Measurements from ENCODE around the gene C6orf163.

DNA sequence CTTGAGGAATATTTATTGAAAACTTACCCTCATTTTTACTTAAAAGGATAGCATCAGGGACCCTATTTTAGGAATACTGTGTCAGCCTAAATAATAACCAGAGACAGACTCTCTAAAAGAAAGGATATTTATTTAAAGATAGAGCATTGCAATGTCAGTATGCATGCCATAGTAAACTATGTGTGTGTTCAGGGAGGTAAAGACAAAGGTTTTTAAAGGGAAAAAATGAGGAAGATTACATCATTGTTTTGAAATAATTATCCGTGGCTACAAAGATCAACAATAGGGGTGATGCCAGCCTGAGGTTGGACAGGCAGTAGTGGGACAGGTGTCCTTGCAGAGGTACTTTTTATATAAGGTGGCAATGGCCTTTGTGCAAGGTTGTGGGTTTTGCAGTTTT is 39.4 kb downstream of the C6orf163 start:
- TF ChIP-seq, protein P1, sequence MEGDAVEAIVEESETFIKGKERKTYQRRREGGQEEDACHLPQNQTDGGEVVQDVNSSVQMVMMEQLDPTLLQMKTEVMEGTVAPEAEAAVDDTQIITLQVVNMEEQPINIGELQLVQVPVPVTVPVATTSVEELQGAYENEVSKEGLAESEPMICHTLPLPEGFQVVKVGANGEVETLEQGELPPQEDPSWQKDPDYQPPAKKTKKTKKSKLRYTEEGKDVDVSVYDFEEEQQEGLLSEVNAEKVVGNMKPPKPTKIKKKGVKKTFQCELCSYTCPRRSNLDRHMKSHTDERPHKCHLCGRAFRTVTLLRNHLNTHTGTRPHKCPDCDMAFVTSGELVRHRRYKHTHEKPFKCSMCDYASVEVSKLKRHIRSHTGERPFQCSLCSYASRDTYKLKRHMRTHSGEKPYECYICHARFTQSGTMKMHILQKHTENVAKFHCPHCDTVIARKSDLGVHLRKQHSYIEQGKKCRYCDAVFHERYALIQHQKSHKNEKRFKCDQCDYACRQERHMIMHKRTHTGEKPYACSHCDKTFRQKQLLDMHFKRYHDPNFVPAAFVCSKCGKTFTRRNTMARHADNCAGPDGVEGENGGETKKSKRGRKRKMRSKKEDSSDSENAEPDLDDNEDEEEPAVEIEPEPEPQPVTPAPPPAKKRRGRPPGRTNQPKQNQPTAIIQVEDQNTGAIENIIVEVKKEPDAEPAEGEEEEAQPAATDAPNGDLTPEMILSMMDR (conservative IDR thresholded peaks at IDR 0.05; ENCODE audit: low read depth in 2 of 2), result no peak
- TF ChIP-seq, protein P2, sequence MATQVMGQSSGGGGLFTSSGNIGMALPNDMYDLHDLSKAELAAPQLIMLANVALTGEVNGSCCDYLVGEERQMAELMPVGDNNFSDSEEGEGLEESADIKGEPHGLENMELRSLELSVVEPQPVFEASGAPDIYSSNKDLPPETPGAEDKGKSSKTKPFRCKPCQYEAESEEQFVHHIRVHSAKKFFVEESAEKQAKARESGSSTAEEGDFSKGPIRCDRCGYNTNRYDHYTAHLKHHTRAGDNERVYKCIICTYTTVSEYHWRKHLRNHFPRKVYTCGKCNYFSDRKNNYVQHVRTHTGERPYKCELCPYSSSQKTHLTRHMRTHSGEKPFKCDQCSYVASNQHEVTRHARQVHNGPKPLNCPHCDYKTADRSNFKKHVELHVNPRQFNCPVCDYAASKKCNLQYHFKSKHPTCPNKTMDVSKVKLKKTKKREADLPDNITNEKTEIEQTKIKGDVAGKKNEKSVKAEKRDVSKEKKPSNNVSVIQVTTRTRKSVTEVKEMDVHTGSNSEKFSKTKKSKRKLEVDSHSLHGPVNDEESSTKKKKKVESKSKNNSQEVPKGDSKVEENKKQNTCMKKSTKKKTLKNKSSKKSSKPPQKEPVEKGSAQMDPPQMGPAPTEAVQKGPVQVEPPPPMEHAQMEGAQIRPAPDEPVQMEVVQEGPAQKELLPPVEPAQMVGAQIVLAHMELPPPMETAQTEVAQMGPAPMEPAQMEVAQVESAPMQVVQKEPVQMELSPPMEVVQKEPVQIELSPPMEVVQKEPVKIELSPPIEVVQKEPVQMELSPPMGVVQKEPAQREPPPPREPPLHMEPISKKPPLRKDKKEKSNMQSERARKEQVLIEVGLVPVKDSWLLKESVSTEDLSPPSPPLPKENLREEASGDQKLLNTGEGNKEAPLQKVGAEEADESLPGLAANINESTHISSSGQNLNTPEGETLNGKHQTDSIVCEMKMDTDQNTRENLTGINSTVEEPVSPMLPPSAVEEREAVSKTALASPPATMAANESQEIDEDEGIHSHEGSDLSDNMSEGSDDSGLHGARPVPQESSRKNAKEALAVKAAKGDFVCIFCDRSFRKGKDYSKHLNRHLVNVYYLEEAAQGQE (IDR thresholded peaks at IDR 0.05; ENCODE audit: unreplicated experiment), result no peak
- TF ChIP-seq EZH2phosphoT487 (IDR thresholded peaks at IDR 0.05; ENCODE audit: unreplicated experiment), result no peak
- TF ChIP-seq EZH2 (IDR thresholded peaks at IDR 0.05; ENCODE audit: low read depth, unreplicated experiment), result no peak
- no peak for TF ChIP-seq POLR2AphosphoS5 (IDR thresholded peaks at IDR 0.05; ENCODE audit: low read depth)
- TF ChIP-seq, protein P3, sequence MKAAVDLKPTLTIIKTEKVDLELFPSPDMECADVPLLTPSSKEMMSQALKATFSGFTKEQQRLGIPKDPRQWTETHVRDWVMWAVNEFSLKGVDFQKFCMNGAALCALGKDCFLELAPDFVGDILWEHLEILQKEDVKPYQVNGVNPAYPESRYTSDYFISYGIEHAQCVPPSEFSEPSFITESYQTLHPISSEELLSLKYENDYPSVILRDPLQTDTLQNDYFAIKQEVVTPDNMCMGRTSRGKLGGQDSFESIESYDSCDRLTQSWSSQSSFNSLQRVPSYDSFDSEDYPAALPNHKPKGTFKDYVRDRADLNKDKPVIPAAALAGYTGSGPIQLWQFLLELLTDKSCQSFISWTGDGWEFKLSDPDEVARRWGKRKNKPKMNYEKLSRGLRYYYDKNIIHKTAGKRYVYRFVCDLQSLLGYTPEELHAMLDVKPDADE (IDR thresholded peaks at IDR 0.05), result no peak
- TF ChIP-seq JUNB (IDR thresholded peaks at IDR 0.05; ENCODE audit: unreplicated experiment), result no peak
- no peak for TF ChIP-seq CREB1 (CRISPR knock-in tag; IDR thresholded peaks at IDR 0.05; ENCODE audit: low read depth)
- no peak for TF ChIP-seq ZNF114 (CRISPR knock-in tag; IDR thresholded peaks at IDR 0.05)
- TF ChIP-seq STAT1 (IDR thresholded peaks at IDR 0.05; ENCODE audit: unreplicated experiment), result no peak
- no peak for TF ChIP-seq NANOG (IDR thresholded peaks at IDR 0.05; ENCODE audit: borderline replicate concordance)
- TF ChIP-seq ZNF331 (CRISPR knock-in tag; IDR thresholded peaks at IDR 0.05; ENCODE audit: low read depth), result no peak

All from GM23338 (cell line).